Measurements from ENCODE around the gene TRIM59.

The TRIM59 gene

DNA sequence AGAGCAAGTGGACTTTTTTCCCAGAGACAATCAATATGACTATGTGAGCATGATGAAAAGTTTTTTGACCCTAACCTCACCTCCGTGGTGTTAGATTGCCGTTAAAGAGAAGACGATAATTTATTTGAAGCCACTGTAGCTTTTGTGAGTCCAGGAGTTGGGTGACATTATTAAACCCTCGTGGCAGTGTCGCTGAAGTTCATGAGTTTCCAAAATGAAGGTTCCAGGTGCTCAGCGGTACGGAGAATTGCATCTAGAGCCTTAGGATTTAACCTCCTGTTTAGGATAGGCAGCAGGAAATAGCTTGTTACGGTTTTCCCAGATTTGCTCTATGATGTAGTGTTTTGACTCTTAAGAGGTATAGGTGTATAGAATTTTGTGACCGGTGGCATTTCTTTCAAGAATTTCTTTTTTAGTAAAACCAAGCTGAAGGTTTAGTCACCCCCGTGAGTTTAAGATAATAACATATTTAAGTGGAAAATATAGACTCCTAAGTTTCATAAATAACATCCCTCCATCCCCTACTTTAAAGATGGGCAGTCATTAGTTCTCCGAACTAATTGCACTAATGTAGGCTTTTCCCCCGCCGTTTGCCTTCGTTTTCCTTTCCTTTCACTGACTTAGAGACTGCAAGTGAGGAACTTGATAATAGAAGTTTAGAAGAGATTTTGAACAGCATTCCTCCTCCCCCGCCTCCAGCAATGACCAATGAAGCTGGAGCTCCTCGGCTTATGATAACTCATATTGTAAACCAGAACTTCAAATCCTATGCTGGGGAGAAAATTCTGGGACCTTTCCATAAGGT lies 48.1 kb downstream of the TRIM59 start:
- Mint-ChIP-seq H3K36me3 (ENCODE audit: low read depth) (peaks cover 5% of the 10 kb centered on the region), H3K27me3 (ENCODE audit: low read depth) (peaks cover 5% of the 10 kb centered on the region), H3K27ac (peak overlapping the region; percentile 67 to 78 (median 77)), H3K4me1 (peaks cover 45% of the 10 kb centered on the region), H3K4me3 (peak overlapping the region; percentile 87 to 92 (median 92)), H3K9me3 (no peaks in the 10 kb centered on the region)
- TF ChIP-seq, protein P1, sequence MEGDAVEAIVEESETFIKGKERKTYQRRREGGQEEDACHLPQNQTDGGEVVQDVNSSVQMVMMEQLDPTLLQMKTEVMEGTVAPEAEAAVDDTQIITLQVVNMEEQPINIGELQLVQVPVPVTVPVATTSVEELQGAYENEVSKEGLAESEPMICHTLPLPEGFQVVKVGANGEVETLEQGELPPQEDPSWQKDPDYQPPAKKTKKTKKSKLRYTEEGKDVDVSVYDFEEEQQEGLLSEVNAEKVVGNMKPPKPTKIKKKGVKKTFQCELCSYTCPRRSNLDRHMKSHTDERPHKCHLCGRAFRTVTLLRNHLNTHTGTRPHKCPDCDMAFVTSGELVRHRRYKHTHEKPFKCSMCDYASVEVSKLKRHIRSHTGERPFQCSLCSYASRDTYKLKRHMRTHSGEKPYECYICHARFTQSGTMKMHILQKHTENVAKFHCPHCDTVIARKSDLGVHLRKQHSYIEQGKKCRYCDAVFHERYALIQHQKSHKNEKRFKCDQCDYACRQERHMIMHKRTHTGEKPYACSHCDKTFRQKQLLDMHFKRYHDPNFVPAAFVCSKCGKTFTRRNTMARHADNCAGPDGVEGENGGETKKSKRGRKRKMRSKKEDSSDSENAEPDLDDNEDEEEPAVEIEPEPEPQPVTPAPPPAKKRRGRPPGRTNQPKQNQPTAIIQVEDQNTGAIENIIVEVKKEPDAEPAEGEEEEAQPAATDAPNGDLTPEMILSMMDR (IDR thresholded peaks at IDR 0.05; ENCODE audit: unreplicated experiment in 3 of 3) = no peak

DNA sequence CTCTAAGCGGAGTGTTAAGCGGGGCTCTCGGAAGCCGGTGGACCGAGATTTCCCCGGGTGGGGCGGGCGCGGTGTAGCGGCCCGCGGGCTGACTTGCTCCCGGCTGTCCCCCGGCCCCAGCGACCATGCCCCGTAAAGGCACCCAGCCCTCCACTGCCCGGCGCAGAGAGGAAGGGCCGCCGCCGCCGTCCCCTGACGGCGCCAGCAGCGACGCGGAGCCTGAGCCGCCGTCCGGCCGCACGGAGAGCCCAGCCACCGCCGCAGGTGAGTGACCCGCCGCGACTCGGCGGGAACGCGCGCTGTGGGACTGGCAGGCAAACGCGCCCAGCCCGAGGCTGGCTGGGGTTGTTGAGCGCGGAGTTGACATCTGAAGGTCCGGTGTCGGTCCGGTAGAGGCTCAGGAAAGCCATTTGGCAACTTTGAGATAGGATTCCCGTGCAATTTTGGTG lies 48.9 kb downstream of the TRIM59 start:
- Mint-ChIP-seq H3K27ac (peak overlapping the region; percentile 67 to 78 (median 77)), H3K27me3 (ENCODE audit: low read depth) (peaks cover 5% of the 10 kb centered on the region)
- TF ChIP-seq, protein P1 (IDR thresholded peaks at IDR 0.05; ENCODE audit: unreplicated experiment in 3 of 3) = no peak

DNA sequence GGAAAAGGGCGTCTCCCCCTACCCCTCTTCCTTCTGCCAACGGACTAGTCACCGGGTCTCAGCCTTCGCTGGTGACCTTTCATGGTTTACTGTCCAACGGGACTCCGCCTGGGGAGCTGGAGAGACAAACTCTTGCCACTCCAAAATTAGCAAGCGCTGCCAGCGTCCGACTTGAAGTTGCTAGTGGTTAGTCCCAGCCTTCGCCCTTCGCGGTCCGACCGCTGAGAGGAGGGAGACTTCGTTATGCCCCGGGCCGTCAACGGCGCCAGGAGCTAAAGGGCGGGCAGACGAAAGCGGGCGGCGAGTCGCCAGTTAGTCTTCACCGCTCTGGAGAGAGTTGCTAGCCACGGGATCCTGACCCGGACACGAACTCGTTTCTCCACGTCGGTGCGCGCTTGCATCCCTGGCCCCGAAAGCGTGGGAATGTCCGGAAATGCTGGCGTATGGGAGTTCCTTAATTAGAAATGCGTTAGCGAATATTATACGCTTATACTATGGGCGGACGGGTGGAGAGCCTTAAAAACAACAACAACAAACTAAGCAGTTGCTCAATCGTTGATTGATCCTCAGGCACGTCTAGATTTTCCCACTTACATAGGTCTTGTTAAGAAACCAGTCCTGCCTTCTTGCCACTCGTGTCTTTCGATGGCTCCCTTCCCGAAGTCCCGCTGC lies 49.4 kb downstream of the TRIM59 start:
- Mint-ChIP-seq H3K4me1 (peaks cover 45% of the 10 kb centered on the region), H3K9me3 (no peaks in the 10 kb centered on the region), H3K36me3 (ENCODE audit: low read depth) (no peaks in the 10 kb centered on the region), H3K27me3 (ENCODE audit: low read depth) (peaks cover 5% of the 10 kb centered on the region), H3K27ac (peak overlapping the region; percentile 99), H3K4me3 (peak overlapping the region; percentile 92 to 97 (median 96))
- TF ChIP-seq, protein P1 (IDR thresholded peaks at IDR 0.05; ENCODE audit: unreplicated experiment in 3 of 3) = no peak

More for the DNA sequence above, 48.9 kb downstream of the TRIM59 start:
- Mint-ChIP-seq H3K4me1 (peaks cover 45% of the 10 kb centered on the region), H3K9me3 (no peaks in the 10 kb centered on the region), H3K36me3 (ENCODE audit: low read depth) (no peaks in the 10 kb centered on the region), H3K4me3 (peak overlapping the region; percentile 92 to 97 (median 96))

GRCh38 chr3:160399125-160400029 lies 50.2 kb downstream of the TRIM59 start, which contains the start of the genes IFT80 and SMC4:
Gene IFT80 (minus strand): TSS chr3:160399225. CDS start chr3:160384600, 14,625 bp downstream.
Gene SMC4 (plus strand): TSS chr3:160399650. CDS start chr3:160400827, 1,177 bp downstream.
- H3K27ac Mint-ChIP-seq = peak within 1 kb of the TSS; percentile 99
- peak within 1 kb of the TSS; percentile 92 to 97 (median 96) for H3K4me3 Mint-ChIP-seq
- no peaks in the 10 kb centered on the region for H3K36me3 Mint-ChIP-seq (ENCODE audit: low read depth)
- peaks cover 5% of the 10 kb centered on the region for H3K27me3 Mint-ChIP-seq (ENCODE audit: low read depth)
- no peaks in the 10 kb centered on the region for H3K9me3 Mint-ChIP-seq
- TF ChIP-seq, protein P1 (IDR thresholded peaks at IDR 0.05; ENCODE audit: unreplicated experiment in 3 of 3) = no peak
- H3K4me1 Mint-ChIP-seq = peaks cover 45% of the 10 kb centered on the region

DNA sequence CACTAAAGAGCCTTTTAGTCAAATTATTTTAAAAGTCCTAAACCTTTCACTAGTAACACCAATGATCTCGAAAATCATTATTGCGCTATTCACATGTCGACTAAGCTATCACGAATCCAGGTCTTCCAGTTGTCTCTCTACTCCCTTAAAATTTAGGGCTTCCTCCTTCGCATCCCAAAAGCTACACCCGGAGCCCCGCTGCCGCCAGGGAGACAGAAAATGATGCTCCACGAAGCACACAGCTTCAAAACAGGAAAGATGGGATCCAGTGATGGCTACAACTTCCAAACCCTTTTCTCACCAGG lies 50.8 kb downstream of the TRIM59 start:
- TF ChIP-seq, protein P1 (IDR thresholded peaks at IDR 0.05; ENCODE audit: unreplicated experiment in 3 of 3) = no peak
- Mint-ChIP-seq H3K9me3 (no peaks in the 10 kb centered on the region), H3K27ac (peak overlapping the region; percentile 99), H3K4me1 (peaks cover 40% of the 10 kb centered on the region), H3K27me3 (ENCODE audit: low read depth) (peaks cover 5% of the 10 kb centered on the region), H3K36me3 (ENCODE audit: low read depth) (no peaks in the 10 kb centered on the region), H3K4me3 (peak overlapping the region; percentile 92 to 97 (median 96))

Data from nephron (organoid).